ENCODE data around the gene IGF2R.
A peak's percentile ranks its signal among the peaks of the same experiment; 100 is the strongest.
"Not testable (repeated sequence)": the region's sequence is repeated elsewhere in the genome, so short reads cannot be mapped to it uniquely, and the experiment has no call there.

The IGF2R gene

GRCh38 chr6:160095146-160095845 is 126.4 kb downstream of the IGF2R start:
- DNase-seq (ENCODE audit: low spot score) = no peak

GRCh38 chr6:160101277-160102205 is 132.7 kb downstream of the IGF2R start:
- DNase-seq (ENCODE audit: low spot score) = no peak

DNA sequence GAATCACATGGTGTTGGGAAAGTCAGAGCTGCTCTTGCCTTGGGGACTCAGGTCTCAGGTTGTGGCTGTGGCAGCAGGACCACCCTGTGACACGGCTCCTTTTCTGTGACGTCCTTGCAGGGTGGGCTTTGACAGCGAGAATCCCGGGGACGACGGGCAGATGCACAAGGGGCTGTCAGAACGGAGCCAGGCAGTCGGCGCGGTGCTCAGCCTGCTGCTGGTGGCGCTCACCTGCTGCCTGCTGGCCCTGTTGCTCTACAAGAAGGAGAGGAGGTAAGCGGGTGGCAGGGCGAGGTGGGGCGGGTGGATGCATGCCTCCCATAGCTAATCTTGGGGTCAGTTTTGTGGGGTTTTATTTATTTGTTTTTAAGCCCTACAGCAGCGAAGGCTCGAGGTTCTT is 133.5 kb downstream of the IGF2R start:
- no peak for DNase-seq (ENCODE audit: low spot score)

- peak; percentile 43 for DNase-seq (ENCODE audit: low spot score)
Observed at GRCh38 chr6:160102956-160103824, 134.3 kb downstream of the IGF2R start.

- DNase-seq (ENCODE audit: low spot score) = no peak
Observed at GRCh38 chr6:160103825-160104100, 134.9 kb downstream of the IGF2R start.

- no peak for DNase-seq (ENCODE audit: low spot score)
Observed at GRCh38 chr6:160104821-160105517, 136.1 kb downstream of the IGF2R start.

DNA sequence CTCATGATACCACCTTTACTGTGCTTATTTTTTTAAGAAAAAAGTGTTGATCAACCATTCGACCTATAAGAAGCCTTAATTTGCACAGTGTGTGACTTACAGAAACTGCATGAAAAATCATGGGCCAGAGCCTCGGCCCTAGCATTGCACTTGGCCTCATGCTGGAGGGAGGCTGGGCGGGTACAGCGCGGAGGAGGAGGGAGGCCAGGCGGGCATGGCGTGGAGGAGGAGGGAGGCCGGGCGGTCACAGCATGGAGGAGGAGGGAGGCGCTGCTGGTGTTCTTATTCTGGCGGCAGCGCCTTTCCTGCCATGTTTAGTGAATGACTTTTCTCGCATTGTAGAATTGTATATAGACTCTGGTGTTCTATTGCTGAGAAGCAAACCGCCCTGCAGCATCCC is 137.1 kb downstream of the IGF2R start:
- no peak for DNase-seq (ENCODE audit: low spot score)

DNA sequence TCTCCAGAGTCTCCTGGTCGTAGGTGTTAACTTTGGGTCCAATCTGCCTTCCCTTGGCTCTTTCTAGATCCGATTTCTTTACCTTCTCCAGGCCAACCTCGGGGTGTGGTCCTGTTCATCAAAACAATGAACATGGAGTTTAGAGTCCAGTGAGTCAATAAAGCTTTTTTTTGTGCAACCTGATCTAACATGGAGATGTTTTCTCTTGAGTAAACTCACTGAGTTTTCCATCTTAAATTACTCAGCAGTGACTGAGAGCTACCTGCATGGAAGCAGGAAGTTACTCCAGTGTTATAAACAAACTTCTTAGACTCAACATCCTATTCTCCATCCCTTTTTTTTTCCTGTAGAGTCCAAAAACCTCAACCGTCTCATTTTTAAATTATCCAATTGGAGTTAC is 137.8 kb downstream of the IGF2R start:
- no peak for DNase-seq (ENCODE audit: low spot score)

GRCh38 chr6:160108077-160108476 is 139.2 kb downstream of the IGF2R start:
- no peak for DNase-seq (ENCODE audit: low spot score)

DNA sequence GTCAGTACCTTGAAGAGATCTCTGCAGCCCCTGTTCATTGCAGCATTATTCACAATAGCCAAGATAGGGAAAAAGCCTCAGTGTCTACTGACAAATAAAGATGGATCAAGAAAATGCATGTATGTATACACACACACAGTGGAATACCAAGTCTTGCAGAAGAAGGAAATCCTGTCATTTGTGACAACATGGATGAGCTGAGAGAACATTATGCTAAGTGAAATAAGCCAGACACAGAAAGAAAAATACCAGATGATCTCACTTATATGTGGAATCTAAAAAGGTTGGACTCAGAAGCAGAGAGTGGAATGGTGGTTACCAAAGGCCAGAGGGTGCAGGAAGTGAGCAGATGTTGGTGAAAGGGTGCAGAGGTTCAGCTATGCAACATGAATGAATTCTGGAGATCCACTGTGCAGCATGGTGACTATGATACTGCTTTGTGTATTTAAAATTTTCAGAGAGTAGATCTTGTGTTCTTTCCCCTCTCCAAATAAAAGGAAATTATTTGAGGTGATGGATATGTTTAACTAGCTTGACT is 141.8 kb downstream of the IGF2R start:
- DNase-seq (ENCODE audit: low spot score) = peak; percentile 47

DNA sequence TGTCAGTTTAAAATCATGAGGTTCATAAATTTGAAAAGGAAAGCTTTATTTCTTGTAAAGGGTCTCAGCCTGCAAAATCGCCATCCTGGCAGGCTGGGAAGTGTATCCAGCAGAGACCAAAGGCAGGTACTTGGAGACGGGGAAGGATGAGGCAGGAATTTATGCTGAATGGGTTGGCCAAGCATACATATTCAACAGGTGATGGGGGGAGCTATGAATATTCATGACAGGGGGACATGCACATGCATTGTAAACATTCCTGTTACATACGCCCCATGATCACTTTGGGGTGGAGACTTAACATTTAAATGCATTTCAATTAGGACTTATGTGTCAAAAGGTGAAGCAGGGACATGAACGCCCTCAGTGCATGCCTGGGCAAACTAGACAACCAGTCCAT is 142.9 kb downstream of the IGF2R start:
- no peak for DNase-seq (ENCODE audit: low spot score)

- no peak for DNase-seq (ENCODE audit: low spot score)
Observed at GRCh38 chr6:160112628-160113299, 143.9 kb downstream of the IGF2R start.

GRCh38 chr6:160114536-160114935 is 145.7 kb downstream of the IGF2R start:
- not testable (repeated sequence) for DNase-seq (ENCODE audit: low spot score)

DNA sequence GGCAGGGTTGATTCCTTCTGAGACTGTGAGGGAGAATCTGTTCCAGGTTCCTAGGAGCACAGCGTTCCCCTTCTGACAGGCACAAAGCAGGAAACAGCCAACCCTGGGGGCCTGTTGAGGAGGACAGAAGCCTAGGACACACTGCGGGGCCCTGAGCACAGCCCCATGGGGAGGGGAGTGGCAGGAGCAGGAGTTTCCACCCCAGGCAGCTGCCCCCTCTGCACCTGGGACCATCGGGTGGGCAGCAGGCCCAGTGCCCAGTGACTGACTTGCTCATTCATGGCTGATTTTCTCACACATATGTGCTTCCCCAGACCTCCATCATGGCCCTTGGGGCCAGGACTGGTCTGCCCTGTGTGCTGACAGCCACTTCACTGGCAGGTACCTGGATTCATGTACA is 146.5 kb downstream of the IGF2R start:
- no peak for DNase-seq (ENCODE audit: low spot score)

- no peak for DNase-seq (ENCODE audit: low spot score)
Observed at GRCh38 chr6:160116411-160116810, 147.5 kb downstream of the IGF2R start.

GRCh38 chr6:160117137-160117536 is 148.3 kb downstream of the IGF2R start:
- no peak for DNase-seq (ENCODE audit: low spot score)

GRCh38 chr6:160118620-160119229 is 149.8 kb downstream of the IGF2R start:
- DNase-seq (ENCODE audit: low spot score) = no peak

GRCh38 chr6:160120087-160120486 is 151.2 kb downstream of the IGF2R start:
- no peak for DNase-seq (ENCODE audit: low spot score)

DNA sequence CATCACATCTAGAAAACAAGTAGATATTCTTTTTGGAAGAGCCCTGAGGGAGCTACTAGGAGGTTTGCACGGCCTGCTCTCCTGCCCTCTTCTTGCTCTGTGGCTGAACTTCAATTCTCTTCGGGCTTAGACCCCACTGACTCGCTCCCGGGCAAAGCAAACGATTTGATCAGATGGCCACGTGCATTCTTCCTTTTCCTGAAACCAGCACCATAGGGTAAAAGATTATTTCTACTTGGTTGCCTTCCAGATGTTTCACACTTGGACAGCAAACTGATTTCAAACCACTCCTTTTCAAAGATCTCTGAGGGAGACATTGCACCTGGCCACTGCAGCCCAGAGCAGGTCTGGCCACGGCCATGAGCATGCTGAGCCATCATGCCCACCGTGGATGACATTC is 152.7 kb downstream of the IGF2R start, which contains the start of gene SLC22A1:
TSS of gene SLC22A1 (plus strand) at position 258 of the 400 bp plus-strand sequence. CDS start at position 379, 121 bp downstream.
- no peak for DNase-seq (ENCODE audit: low spot score)

GRCh38 chr6:160121981-160122380 is 153.1 kb downstream of the IGF2R start:
- no peak for DNase-seq (ENCODE audit: low spot score)

- DNase-seq (ENCODE audit: low spot score) = no peak
Observed at GRCh38 chr6:160122744-160123143, 153.9 kb downstream of the IGF2R start.
